Superior temporal gyrus (tissue), 1 donor: ENCODE results near the gene KLK5.
"Not testable (repeated sequence)": the region's sequence is repeated elsewhere in the genome, so short reads cannot be mapped to it uniquely, and the experiment has no call there.

Source experiments
- DNase-seq: peaks from one replicate; pipeline ENCODE4 v3.0.0-alpha.2; 2016; ENCODE audit errors: extremely low spot score

The KLK5 gene

GRCh38 chr19:50922317-50922853 lies 30.5 kb downstream of the KLK5 start:
- peak; percentile 87 for DNase-seq

- DNase-seq, result no peak
Observed at GRCh38 chr19:50921426-50922316, 31.2 kb downstream of the KLK5 start.

GRCh38 chr19:50916069-50916468 lies 36.8 kb downstream of the KLK5 start:
- no peak for DNase-seq

GRCh38 chr19:50912727-50913716 lies 39.8 kb downstream of the KLK5 start:
- DNase-seq, result no peak

- no peak for DNase-seq
Observed at GRCh38 chr19:50912102-50912599, 40.7 kb downstream of the KLK5 start.

- no peak for DNase-seq
Observed at GRCh38 chr19:50911206-50912101, 41.4 kb downstream of the KLK5 start, which contains the start of gene KLK4. Gene KLK4, minus strand, starts transcription at chr19:50911395. Its CDS starts 657 bp downstream, at chr19:50910738.

- no peak for DNase-seq
Observed at GRCh38 chr19:50910722-50911121, 42.1 kb downstream of the KLK5 start.

GRCh38 chr19:50909240-50910070 lies 43.4 kb downstream of the KLK5 start:
- DNase-seq, result no peak

- no peak for DNase-seq
Observed at GRCh38 chr19:50908336-50908735, 44.5 kb downstream of the KLK5 start.

- peak; percentile 12 for DNase-seq
Observed at GRCh38 chr19:50906217-50906616, 46.6 kb downstream of the KLK5 start.

- no peak for DNase-seq
Observed at GRCh38 chr19:50902640-50903039, 50.2 kb downstream of the KLK5 start.

- DNase-seq, result no peak
Observed at GRCh38 chr19:50899569-50899968, 53.3 kb downstream of the KLK5 start.

- DNase-seq, result no peak
Observed at GRCh38 chr19:50898018-50898417, 54.8 kb downstream of the KLK5 start.

GRCh38 chr19:50897612-50898011 lies 55.2 kb downstream of the KLK5 start:
- DNase-seq, result no peak

- no peak for DNase-seq
Observed at GRCh38 chr19:50897191-50897607, 55.6 kb downstream of the KLK5 start.

- DNase-seq, result no peak
Observed at GRCh38 chr19:50896591-50897190, 56.1 kb downstream of the KLK5 start.

GRCh38 chr19:50896089-50896590 lies 56.7 kb downstream of the KLK5 start:
- DNase-seq, result not testable (repeated sequence)

GRCh38 chr19:50894478-50895356 lies 58.1 kb downstream of the KLK5 start:
- DNase-seq, result no peak
